ENCODE results near the gene PTPRCAP.
A peak's percentile ranks its signal among the peaks of the same experiment; 100 is the strongest.
"Not testable (repeated sequence)": the region's sequence is repeated elsewhere in the genome, so short reads cannot be mapped to it uniquely, and the experiment has no call there.

Gene PTPRCAP

DNA sequence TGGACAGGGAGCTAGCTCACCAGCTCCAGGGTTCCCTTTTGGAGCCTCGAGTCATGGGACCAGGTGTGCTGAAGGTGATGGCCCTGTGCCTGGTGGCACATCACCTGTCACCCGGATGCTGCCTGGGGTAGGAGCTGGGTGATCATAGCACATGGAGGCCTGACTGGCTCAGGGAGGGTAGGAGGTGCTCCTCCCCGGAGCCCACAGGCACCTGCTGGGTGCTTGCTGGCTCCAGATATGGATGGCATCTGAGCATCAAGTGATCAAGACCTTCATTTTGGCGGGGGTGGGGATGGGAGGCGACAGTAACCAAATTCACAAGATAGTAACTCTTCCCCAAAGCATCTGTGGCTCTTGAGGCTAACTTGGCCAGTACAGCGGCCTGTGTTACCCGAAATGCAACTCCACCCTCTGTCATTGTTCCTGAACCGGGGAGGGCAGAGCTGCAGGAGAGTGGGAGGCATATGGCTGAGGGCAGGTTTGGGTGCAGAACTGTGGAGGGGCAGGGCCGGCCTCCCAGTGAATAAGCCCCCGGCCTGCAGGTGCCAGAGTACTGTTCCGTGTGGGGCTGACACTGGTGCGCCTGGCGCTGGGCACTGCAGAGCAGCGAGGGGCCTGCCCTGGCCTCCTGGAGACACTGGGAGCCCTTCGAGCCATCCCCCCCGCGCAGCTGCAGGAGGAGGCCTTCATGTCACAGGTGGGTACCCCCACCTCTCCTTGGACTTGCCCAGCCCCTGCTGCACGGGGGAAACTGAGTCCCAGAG lies 28.9 kb downstream of the PTPRCAP start:
- Histone ChIP-seq H3K36me3 (ENCODE audit: control insufficient read depth in 2 of 2, insufficient read depth in 2 of 2, low read length in 2 of 2) (no peaks in the 10 kb centered on the region), H3K27ac (ENCODE audit: low read depth in 2 of 2, low read length in 2 of 2) (peak overlapping the region in 1 of 2 donors; percentile 79), H3K4me1 (ENCODE audit: control insufficient read depth in 2 of 2, insufficient read depth in 2 of 2, low read length in 2 of 2) (peaks cover 7 to 26% of the 10 kb centered on the region in 2 donors), H3K9ac (ENCODE audit: low read depth in 1 of 2, low read length in 2 of 2) (peak overlapping the region in 1 of 2 donors; percentile 47), H3K9me3 (ENCODE audit: control insufficient read depth in 2 of 2, low read length in 2 of 2) (no peaks in the 10 kb centered on the region), H3K4me3 (ENCODE audit: low read length in 2 of 2) (peak overlapping the region in 1 of 2 donors; percentile 20), H3K27me3 (ENCODE audit: control insufficient read depth in 2 of 2, insufficient read depth in 2 of 2, low read length in 2 of 2) (peaks cover 2 to 18% of the 10 kb centered on the region in 2 donors)

DNA sequence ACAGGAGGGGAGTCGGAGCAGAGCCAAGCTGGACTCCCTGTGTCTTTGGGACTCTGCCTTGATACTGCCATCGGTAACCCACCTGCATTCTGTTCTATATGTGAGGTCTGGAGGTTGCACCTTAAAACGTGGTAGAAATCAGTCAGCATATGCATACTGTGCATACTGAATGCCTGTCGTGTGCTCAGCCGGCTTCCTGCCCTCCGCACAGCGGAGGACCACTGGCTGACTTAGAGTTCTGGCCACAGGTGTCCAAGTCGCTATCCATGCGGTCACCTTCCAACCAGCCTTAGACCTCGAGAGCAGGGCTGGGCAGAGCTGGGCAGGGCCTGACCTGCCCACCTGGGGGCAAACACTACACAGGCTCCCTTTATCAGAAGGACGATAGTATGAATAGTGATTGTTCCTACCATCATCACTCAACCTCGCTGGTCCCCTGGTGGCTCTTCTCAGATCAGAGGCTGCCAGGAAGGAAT lies 29.8 kb downstream of the PTPRCAP start:
- H3K36me3 ChIP-seq (ENCODE audit: control insufficient read depth in 2 of 2, insufficient read depth in 2 of 2, low read length in 2 of 2): no peaks in the 10 kb centered on the region
- peak overlapping the region in 1 of 2 donors; percentile 1 for H3K9ac ChIP-seq (ENCODE audit: low read depth in 1 of 2, low read length in 2 of 2)
- peak overlapping the region in 1 of 2 donors; percentile 79 for H3K27ac ChIP-seq (ENCODE audit: low read depth in 2 of 2, low read length in 2 of 2)
- H3K4me1 ChIP-seq (ENCODE audit: control insufficient read depth in 2 of 2, insufficient read depth in 2 of 2, low read length in 2 of 2): peaks cover 7 to 26% of the 10 kb centered on the region in 2 donors
- no peaks in the 10 kb centered on the region for H3K9me3 ChIP-seq (ENCODE audit: control insufficient read depth in 2 of 2, low read length in 2 of 2)
- H3K4me3 ChIP-seq (ENCODE audit: low read length in 2 of 2): no peak overlapping the region
- peaks cover 2 to 15% of the 10 kb centered on the region in 2 donors for H3K27me3 ChIP-seq (ENCODE audit: control insufficient read depth in 2 of 2, insufficient read depth in 2 of 2, low read length in 2 of 2)

DNA sequence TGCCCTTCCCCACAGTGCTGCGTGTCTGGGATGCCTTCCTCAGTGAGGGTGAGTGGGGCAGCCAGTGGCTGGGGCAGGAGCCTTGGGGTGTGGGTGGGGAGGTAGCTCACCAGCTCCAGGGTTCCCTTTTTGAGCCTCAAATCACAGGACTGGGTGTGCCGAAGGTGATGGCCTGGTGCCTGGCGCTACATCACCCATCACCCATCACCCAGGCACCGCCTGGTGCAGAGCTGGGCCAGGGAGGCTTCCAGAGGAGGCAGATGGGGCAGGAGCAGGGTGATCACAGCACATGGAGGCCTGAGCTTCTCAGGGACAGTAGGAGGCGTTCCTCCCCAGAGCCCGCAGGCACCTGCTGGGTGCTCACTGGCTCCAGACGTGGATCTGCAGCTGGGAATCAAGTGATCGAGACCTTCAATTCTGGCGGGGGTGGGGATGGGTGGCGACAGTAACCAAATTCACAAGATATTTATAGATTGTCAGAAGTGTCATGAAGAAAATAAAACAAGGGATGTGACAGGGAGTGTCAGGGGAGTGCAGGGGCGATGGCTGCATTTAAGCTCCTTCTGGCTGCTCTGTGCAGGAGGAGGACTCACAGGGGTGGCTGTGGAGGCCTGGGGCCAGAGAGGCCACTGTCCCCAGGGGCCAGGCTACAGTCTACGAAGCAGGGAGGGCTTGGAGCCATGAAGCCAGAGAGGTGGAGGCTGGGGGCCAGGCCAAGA lies 30.4 kb downstream of the PTPRCAP start:
- Histone ChIP-seq H3K4me1 (ENCODE audit: control insufficient read depth in 2 of 2, insufficient read depth in 2 of 2, low read length in 2 of 2) (peaks cover 10 to 28% of the 10 kb centered on the region in 2 donors), H3K9ac (ENCODE audit: low read depth in 1 of 2, low read length in 2 of 2) (no peak overlapping the region), H3K36me3 (ENCODE audit: control insufficient read depth in 2 of 2, insufficient read depth in 2 of 2, low read length in 2 of 2) (no peaks in the 10 kb centered on the region), H3K4me3 (ENCODE audit: low read length in 2 of 2) (no peak overlapping the region), H3K9me3 (ENCODE audit: control insufficient read depth in 2 of 2, low read length in 2 of 2) (no peaks in the 10 kb centered on the region), H3K27me3 (ENCODE audit: control insufficient read depth in 2 of 2, insufficient read depth in 2 of 2, low read length in 2 of 2) (peaks cover 2 to 9% of the 10 kb centered on the region in 2 donors), H3K27ac (ENCODE audit: low read depth in 2 of 2, low read length in 2 of 2) (peak overlapping the region in 1 of 2 donors; percentile 38)

DNA sequence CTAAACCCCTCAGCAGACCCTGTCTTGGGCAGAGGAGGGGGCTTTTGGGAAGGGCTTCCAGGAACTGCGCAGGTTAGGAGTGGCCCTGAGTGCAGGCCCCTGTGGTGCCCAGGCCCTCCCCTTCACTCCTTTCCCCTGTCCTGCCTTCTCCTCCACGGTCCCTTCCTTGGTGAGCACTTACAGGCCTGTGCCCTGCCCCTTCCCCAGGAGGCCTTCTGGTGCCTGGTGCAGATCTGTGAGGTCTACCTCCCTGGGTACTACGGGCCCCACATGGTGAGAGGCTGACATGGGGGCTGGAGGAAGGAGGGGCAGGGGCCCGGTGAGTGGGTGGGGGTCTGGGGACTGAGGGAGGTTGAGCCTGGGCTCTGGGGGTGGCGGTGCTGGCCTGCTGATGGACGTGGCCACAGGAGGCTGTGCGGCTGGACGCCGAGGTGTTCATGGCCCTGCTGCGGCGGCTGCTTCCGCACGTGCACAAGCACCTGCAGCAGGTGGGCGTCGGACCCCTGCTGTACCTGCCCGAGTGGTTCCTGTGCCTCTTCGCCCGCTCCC lies 31.0 kb downstream of the PTPRCAP start:
- no peaks in the 10 kb centered on the region for H3K9me3 ChIP-seq (ENCODE audit: control insufficient read depth in 2 of 2, low read length in 2 of 2)
- H3K9ac ChIP-seq (ENCODE audit: low read depth in 1 of 2, low read length in 2 of 2): no peak overlapping the region
- H3K4me3 ChIP-seq (ENCODE audit: low read length in 2 of 2): peak overlapping the region in 1 of 2 donors; percentile 5
- H3K4me1 ChIP-seq (ENCODE audit: control insufficient read depth in 2 of 2, insufficient read depth in 2 of 2, low read length in 2 of 2): peaks cover 12 to 28% of the 10 kb centered on the region in 2 donors
- peak overlapping the region in 1 of 2 donors; percentile 38 for H3K27ac ChIP-seq (ENCODE audit: low read depth in 2 of 2, low read length in 2 of 2)
- no peaks in the 10 kb centered on the region for H3K36me3 ChIP-seq (ENCODE audit: control insufficient read depth in 2 of 2, insufficient read depth in 2 of 2, low read length in 2 of 2)
- peaks cover 2 to 3% of the 10 kb centered on the region in 2 donors for H3K27me3 ChIP-seq (ENCODE audit: control insufficient read depth in 2 of 2, insufficient read depth in 2 of 2, low read length in 2 of 2)

DNA sequence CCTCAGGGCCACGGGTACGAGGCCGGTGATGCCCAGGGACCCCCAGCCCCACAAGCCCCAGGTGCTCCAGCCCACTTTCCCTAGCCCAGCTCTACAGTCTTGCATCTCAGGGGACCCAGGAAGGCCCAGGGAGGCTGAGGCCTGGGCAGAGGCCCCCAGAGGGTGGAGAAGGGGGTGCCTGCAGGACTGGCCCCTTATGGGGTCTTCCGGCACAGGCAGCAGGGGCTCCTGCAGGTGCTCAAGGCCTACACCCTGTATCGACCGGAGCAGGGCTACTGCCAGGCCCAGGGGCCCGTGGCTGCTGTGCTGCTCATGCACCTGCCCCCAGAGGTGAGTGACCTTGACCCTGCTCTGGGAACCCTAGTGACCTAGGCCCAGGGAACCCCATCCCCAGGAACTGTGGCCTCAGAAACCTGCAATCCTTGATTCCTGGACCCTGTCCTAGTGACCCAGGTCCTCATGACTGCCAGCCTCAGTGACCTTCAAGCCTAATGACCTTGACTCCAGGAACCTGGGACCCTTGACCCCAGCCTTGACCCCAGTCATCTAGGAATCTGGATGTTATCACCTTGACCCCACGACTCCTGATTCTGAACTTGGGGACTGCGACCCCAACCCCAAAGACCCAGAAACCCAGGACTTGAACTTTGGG lies 31.7 kb downstream of the PTPRCAP start:
- Histone ChIP-seq H3K36me3 (ENCODE audit: control insufficient read depth in 2 of 2, insufficient read depth in 2 of 2, low read length in 2 of 2) (no peaks in the 10 kb centered on the region), H3K27ac (ENCODE audit: low read depth in 2 of 2, low read length in 2 of 2) (no peak overlapping the region), H3K9me3 (ENCODE audit: control insufficient read depth in 2 of 2, low read length in 2 of 2) (no peaks in the 10 kb centered on the region), H3K4me3 (ENCODE audit: low read length in 2 of 2) (peak overlapping the region in 1 of 2 donors; percentile 26), H3K27me3 (ENCODE audit: control insufficient read depth in 2 of 2, insufficient read depth in 2 of 2, low read length in 2 of 2) (peaks cover 0 to under 1% of the 10 kb centered on the region in 2 donors), H3K9ac (ENCODE audit: low read depth in 1 of 2, low read length in 2 of 2) (no peak overlapping the region), H3K4me1 (ENCODE audit: control insufficient read depth in 2 of 2, insufficient read depth in 2 of 2, low read length in 2 of 2) (peaks cover 16 to 29% of the 10 kb centered on the region in 2 donors)

DNA sequence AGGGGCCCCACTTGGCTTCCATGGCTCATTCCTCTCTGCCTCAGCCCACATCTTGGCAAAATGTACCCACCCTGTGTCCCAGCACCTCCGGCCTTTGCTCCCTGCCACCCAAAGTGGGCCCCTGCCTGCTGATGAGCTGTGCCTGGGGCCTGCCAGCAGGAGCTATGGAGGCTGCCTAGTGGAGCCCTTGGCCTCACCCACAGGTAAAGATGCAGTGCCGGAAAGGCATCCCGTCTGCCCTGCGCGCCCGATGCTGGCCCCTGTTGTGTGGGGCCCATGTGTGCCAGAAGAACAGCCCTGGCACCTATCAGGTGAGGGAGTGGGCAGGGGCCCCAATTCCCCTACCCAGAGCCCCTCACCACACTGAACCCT lies 32.3 kb downstream of the PTPRCAP start:
- Histone ChIP-seq H3K27ac (ENCODE audit: low read depth in 2 of 2, low read length in 2 of 2) (peak overlapping the region in 1 of 2 donors; percentile 97), H3K27me3 (ENCODE audit: control insufficient read depth in 2 of 2, insufficient read depth in 2 of 2, low read length in 2 of 2) (no peaks in the 10 kb centered on the region), H3K36me3 (ENCODE audit: control insufficient read depth in 2 of 2, insufficient read depth in 2 of 2, low read length in 2 of 2) (peaks cover 0 to under 1% of the 10 kb centered on the region in 2 donors), H3K9ac (ENCODE audit: low read depth in 1 of 2, low read length in 2 of 2) (peak overlapping the region in 1 of 2 donors; percentile 68), H3K4me1 (ENCODE audit: control insufficient read depth in 2 of 2, insufficient read depth in 2 of 2, low read length in 2 of 2) (peaks cover 20 to 31% of the 10 kb centered on the region in 2 donors), H3K9me3 (ENCODE audit: control insufficient read depth in 2 of 2, low read length in 2 of 2) (no peaks in the 10 kb centered on the region), H3K4me3 (ENCODE audit: low read length in 2 of 2) (peak overlapping the region; percentile 12 to 69)

DNA sequence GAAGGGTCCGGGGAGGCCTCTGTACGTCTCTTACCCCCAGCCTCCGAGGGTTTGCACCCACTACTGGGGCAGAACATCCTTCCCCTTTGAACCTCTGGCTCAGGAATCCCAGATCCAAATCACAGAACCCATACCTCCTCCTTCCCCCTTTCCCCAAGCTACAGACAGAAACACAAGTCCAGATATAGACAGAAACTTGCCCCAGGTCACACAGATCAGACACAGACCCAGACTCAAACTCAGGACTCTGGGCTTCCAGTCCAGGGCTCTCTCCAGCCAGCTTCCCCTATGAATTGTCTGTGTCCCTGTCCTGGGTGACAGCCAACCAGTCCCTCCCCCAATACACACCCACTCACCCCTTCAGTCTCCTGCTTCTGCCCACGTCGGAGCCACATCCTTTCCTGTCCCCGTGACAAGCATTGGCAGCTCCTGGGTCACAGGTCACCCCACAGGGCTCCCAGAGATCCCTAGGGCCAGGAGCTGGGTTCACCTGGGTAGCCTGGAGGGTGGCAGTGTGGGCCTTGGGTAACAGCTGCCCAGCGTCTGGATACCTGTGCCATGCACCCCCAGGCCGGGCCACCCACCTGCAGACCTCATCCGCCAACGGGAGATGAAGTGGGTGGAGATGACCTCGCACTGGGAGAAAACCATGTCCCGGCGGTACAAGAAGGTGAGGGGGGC lies 32.8 kb downstream of the PTPRCAP start:
- H3K36me3 ChIP-seq (ENCODE audit: control insufficient read depth in 2 of 2, insufficient read depth in 2 of 2, low read length in 2 of 2): peaks cover 0 to 3% of the 10 kb centered on the region in 2 donors
- peak overlapping the region in 1 of 2 donors; percentile 97 for H3K27ac ChIP-seq (ENCODE audit: low read depth in 2 of 2, low read length in 2 of 2)
- peaks cover 21 to 32% of the 10 kb centered on the region in 2 donors for H3K4me1 ChIP-seq (ENCODE audit: control insufficient read depth in 2 of 2, insufficient read depth in 2 of 2, low read length in 2 of 2)
- H3K9ac ChIP-seq (ENCODE audit: low read depth in 1 of 2, low read length in 2 of 2): peak overlapping the region in 1 of 2 donors; percentile 68
- no peaks in the 10 kb centered on the region for H3K27me3 ChIP-seq (ENCODE audit: control insufficient read depth in 2 of 2, insufficient read depth in 2 of 2, low read length in 2 of 2)
- peak overlapping the region; percentile 12 to 69 for H3K4me3 ChIP-seq (ENCODE audit: low read length in 2 of 2)
- H3K9me3 ChIP-seq (ENCODE audit: control insufficient read depth in 2 of 2, low read length in 2 of 2): no peaks in the 10 kb centered on the region

DNA sequence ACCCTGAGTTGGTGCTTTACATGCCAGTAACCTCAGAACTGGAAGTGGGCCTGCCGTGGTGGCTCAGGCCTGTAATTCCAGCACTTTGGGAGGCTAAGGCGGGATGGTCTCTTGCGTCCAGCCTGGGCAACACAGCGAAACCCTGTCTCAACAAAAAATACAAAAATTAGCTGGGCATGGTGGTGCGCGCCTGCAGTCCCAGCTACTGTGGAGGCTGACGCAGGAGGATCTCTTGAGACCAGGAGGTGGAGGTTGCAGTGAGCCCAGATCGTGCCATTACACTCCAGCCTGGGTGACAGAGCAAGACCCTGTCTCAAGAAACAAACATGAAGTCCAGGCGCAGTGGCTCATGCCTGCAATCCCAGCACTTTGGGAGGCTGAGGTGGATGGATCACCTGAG lies 34.4 kb downstream of the PTPRCAP start:
- Histone ChIP-seq H3K36me3 (ENCODE audit: control insufficient read depth in 2 of 2, insufficient read depth in 2 of 2, low read length in 2 of 2) (peaks cover 15 to 18% of the 10 kb centered on the region in 2 donors), H3K27ac (ENCODE audit: low read depth in 2 of 2, low read length in 2 of 2) (peak overlapping the region; percentile 88 to 97), H3K4me1 (ENCODE audit: control insufficient read depth in 2 of 2, insufficient read depth in 2 of 2, low read length in 2 of 2) (peaks cover 21 to 26% of the 10 kb centered on the region in 2 donors)
- H3K9me3 ChIP-seq (ENCODE audit: control insufficient read depth in 2 of 2, low read length in 2 of 2); H3K27me3 ChIP-seq (ENCODE audit: control insufficient read depth in 2 of 2, insufficient read depth in 2 of 2, low read length in 2 of 2); H3K4me3 ChIP-seq (ENCODE audit: low read length in 2 of 2); H3K9ac ChIP-seq (ENCODE audit: low read depth in 1 of 2, low read length in 2 of 2): not testable (repeated sequence)

DNA sequence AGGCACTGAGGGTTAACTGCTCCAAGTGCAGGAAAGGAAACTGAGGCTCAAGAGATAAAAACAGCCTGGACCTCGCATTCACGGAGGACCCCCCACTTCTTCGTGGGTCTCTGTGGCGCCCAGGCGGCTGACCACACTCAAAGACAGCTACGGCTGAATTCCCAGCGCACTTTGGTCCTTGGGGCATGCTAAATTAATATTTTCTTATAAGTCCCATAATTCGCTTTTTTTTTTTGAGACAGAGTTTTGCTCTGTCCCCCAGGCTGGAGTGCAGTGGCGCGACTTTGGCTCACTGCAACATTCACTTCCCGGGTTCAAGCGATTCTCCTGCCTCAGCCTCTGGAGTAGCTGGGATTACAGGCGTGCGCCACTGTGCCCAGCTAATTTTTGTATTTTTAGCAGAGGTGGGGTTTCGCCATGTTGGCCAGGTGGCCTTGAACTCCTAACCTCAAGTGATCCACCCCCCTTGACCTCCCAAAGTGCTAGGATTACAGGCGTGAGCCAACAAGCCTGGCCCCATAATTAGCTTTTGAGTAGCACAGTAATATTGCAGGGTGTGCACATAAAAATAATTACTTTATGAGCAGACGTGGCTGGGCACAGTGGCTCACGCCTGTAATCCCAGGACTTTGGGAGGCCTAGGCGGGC lies 35.2 kb downstream of the PTPRCAP start:
- Histone ChIP-seq H3K9ac (ENCODE audit: low read depth in 1 of 2, low read length in 2 of 2) (peak overlapping the region; percentile 68 to 84), H3K27ac (ENCODE audit: low read depth in 2 of 2, low read length in 2 of 2) (peak overlapping the region; percentile 88 to 97), H3K4me3 (ENCODE audit: low read length in 2 of 2) (peak overlapping the region; percentile 64 to 79), H3K4me1 (ENCODE audit: control insufficient read depth in 2 of 2, insufficient read depth in 2 of 2, low read length in 2 of 2) (peaks cover 18 to 25% of the 10 kb centered on the region in 2 donors), H3K36me3 (ENCODE audit: control insufficient read depth in 2 of 2, insufficient read depth in 2 of 2, low read length in 2 of 2) (peaks cover 23 to 26% of the 10 kb centered on the region in 2 donors)
- H3K9me3 ChIP-seq (ENCODE audit: control insufficient read depth in 2 of 2, low read length in 2 of 2); H3K27me3 ChIP-seq (ENCODE audit: control insufficient read depth in 2 of 2, insufficient read depth in 2 of 2, low read length in 2 of 2): not testable (repeated sequence)
